ENCODE data around the gene ROR2. TPM values are rescaled to one million over a fixed set of nuclear protein-coding genes. Genes with fewer than 3 reads are reported as not detected.

ROR2 gene
- total and polyA plus RNA-seq, 2 experiments from 2014 or later = 8.1 to 18.8 TPM

- TF ChIP-seq ZNF462 (CRISPR knock-in tag; IDR thresholded peaks at IDR 0.05) = no peak
Measured at GRCh38 chr9:91782708-91783214, 167.3 kb downstream of the ROR2 start (continued).

GRCh38 chr9:91781906-91782305, 168.1 kb downstream of the ROR2 start:
- no peaks in the 10 kb centered on the region for H3K36me3 ChIP-seq (ENCODE audit: insufficient read depth)
- H3K27ac ChIP-seq (ENCODE audit: low read depth) = no peak overlapping the region
- H3K27me3 Mint-ChIP-seq (ENCODE audit: insufficient read depth, low read depth, poor library complexity) = peaks cover 5% of the 10 kb centered on the region
- no peak for DNase-seq (ENCODE audit: low spot score)
- H3K27ac Mint-ChIP-seq = no peak overlapping the region
- H3F3A ChIP-seq (replicated peaks; ENCODE audit: low read depth) = no peaks in the 10 kb centered on the region
- ATAC-seq = peak; percentile 83
- H3K9me3 Mint-ChIP-seq = no peaks in the 10 kb centered on the region; the same call in 2 of the 3 replicates
- no peaks in the 10 kb centered on the region for H3K27me3 ChIP-seq (ENCODE audit: insufficient read depth)
- no peak overlapping the region for H3K4me3 Mint-ChIP-seq
- H3K9me2 ChIP-seq (ENCODE audit: insufficient read depth) = no peaks in the 10 kb centered on the region
- peaks cover 8% of the 10 kb centered on the region for H3K4me1 ChIP-seq (ENCODE audit: insufficient read depth)
- no peaks in the 10 kb centered on the region for H4K20me1 ChIP-seq (replicated peaks; ENCODE audit: insufficient read depth)
- H3K4me2 ChIP-seq = 0 out of 2 replicates have a peak overlapping the region, but pooled peaks have one; percentile 33
- no peak overlapping the region for H3K4me3 ChIP-seq
- no peaks in the 10 kb centered on the region for H3K79me2 ChIP-seq (replicated peaks; ENCODE audit: insufficient read depth)
- H3K36me3 Mint-ChIP-seq (ENCODE audit: low read depth) = no peaks in the 10 kb centered on the region; the same call in 2 of the 3 replicates
- TF ChIP-seq JUNB (IDR thresholded peaks at IDR 0.05; ENCODE audit: unreplicated experiment) (no peak), STAT1 (IDR thresholded peaks at IDR 0.05; ENCODE audit: unreplicated experiment) (no peak), ETS1 (IDR thresholded peaks at IDR 0.05) (no peak)
- peaks cover 15% of the 10 kb centered on the region; the same call in 2 of the 3 replicates for H3K4me1 Mint-ChIP-seq
- no peak overlapping the region for H2AFZ ChIP-seq

All from GM23338 (cell line).